ENCODE results near the gene NUP98.

The NUP98 gene

GRCh38 chr11:3797329-3798090 lies at the start of gene NUP98:
Gene NUP98 (minus strand): TSS chr11:3797554. CDS start chr11:3782117, 15,437 bp downstream.
- peak; percentile 100 for DNase-seq

- no peak for DNase-seq
Observed at GRCh38 chr11:3845670-3846069, 48.3 kb upstream of the NUP98 start.

- DNase-seq: peak; percentile 83
Observed at GRCh38 chr11:3845246-3845645, 47.9 kb upstream of the NUP98 start.

GRCh38 chr11:3843326-3843725 lies 46.0 kb upstream of the NUP98 start:
- DNase-seq: no peak

GRCh38 chr11:3841426-3842350 lies 44.3 kb upstream of the NUP98 start:
- DNase-seq: peak; percentile 98

GRCh38 chr11:3840870-3841425 lies 43.6 kb upstream of the NUP98 start, which contains the start of gene RHOG:
Gene RHOG (minus strand): TSS chr11:3840959. CDS start chr11:3828138, 12,821 bp downstream.
- no peak for DNase-seq

GRCh38 chr11:3840004-3840869 lies 42.9 kb upstream of the NUP98 start:
- DNase-seq: no peak

- DNase-seq: peak; percentile 56
Observed at GRCh38 chr11:3838504-3838903, 41.1 kb upstream of the NUP98 start.

GRCh38 chr11:3837793-3838192 lies 40.4 kb upstream of the NUP98 start:
- peak; percentile 94 for DNase-seq

GRCh38 chr11:3836903-3837302 lies 39.5 kb upstream of the NUP98 start:
- DNase-seq: peak; percentile 49

GRCh38 chr11:3835751-3836150 lies 38.4 kb upstream of the NUP98 start:
- no peak for DNase-seq

GRCh38 chr11:3834664-3835461 lies 37.5 kb upstream of the NUP98 start:
- DNase-seq: peak; percentile 80

GRCh38 chr11:3834349-3834663 lies 37.0 kb upstream of the NUP98 start:
- DNase-seq: no peak

- no peak for DNase-seq
Observed at GRCh38 chr11:3833449-3833848, 36.1 kb upstream of the NUP98 start.

- DNase-seq: no peak
Observed at GRCh38 chr11:3832816-3833215, 35.5 kb upstream of the NUP98 start.

- DNase-seq: peak; percentile 87
Observed at GRCh38 chr11:3831378-3832239, 34.3 kb upstream of the NUP98 start.

- DNase-seq: no peak
Observed at GRCh38 chr11:3830730-3831129, 33.4 kb upstream of the NUP98 start.

GRCh38 chr11:3830088-3830487 lies 32.7 kb upstream of the NUP98 start:
- DNase-seq: no peak

GRCh38 chr11:3827434-3828186 lies 30.3 kb upstream of the NUP98 start:
- DNase-seq: no peak

- DNase-seq: no peak
Observed at GRCh38 chr11:3826721-3827120, 29.4 kb upstream of the NUP98 start.

Measured in inflammatory macrophage treated with lipopolysaccharide for 4 hours (primary cell).